ENCODE measurements around the gene ADA.

Gene ADA

DNA sequence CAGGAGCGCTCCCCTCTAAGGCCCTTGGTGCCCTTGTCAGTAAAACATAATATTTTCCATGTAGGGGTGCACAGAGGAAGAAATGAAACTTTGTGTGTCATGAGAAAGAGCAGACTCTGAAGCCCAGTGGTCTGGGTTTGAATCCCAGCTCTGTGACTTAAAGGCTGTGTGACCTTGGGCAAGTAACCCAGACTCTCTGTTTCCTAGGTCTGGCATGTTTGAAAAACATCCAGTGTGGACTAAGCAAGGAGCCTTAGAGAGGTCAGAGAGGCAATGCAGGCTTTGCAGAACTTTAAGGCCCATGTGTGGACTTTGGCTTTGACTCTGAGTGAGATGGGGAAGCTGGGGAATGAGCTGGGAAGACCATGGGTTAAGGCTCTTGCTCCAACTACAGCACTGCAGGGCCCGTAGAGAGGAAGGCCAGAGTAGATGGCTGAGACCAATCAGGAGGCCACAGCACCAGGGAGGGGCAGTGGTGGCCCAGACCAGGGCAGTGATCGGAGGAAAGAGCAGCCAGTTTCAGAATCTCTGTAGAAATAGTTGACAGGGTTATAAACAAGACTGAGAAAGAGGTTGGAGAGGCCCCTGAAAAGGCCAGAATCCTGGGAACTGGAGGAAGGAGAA, 18.2 kb downstream of the ADA start:
- Histone ChIP-seq H3K9me3 (ENCODE audit: control insufficient read depth, low read length) (no peaks in the 10 kb centered on the region), H3K4me1 (ENCODE audit: control insufficient read depth, insufficient read depth, low read length) (peaks cover 34% of the 10 kb centered on the region), H3K9ac (ENCODE audit: low read length) (peak overlapping the region; percentile 55), H3K27me3 (replicated peaks; ENCODE audit: control insufficient read depth, insufficient read depth, low read length) (no peaks in the 10 kb centered on the region), H3K4me3 (ENCODE audit: low read length) (no peak overlapping the region), H3K36me3 (ENCODE audit: control insufficient read depth, insufficient read depth, low read length, severe bottlenecking) (peaks cover 27% of the 10 kb centered on the region)
- no peak for DNase-seq (ENCODE audit: low read depth)

GRCh38 chr20:44632103-44632752, 19.3 kb downstream of the ADA start:
- H3K4me3 ChIP-seq (ENCODE audit: low read length) = no peak overlapping the region
- H3K9ac ChIP-seq (ENCODE audit: low read length) = no peak overlapping the region
- no peaks in the 10 kb centered on the region for H3K27me3 ChIP-seq (replicated peaks; ENCODE audit: control insufficient read depth, insufficient read depth, low read length)
- peaks cover 35% of the 10 kb centered on the region for H3K4me1 ChIP-seq (ENCODE audit: control insufficient read depth, insufficient read depth, low read length)
- H3K36me3 ChIP-seq (ENCODE audit: control insufficient read depth, insufficient read depth, low read length, severe bottlenecking) = peaks cover 36% of the 10 kb centered on the region
- DNase-seq (ENCODE audit: low read depth) = no peak
- H3K9me3 ChIP-seq (ENCODE audit: control insufficient read depth, low read length) = no peaks in the 10 kb centered on the region

- H3K36me3 ChIP-seq (ENCODE audit: control insufficient read depth, insufficient read depth, low read length, severe bottlenecking) = peaks cover 44% of the 10 kb centered on the region
- H3K4me1 ChIP-seq (ENCODE audit: control insufficient read depth, insufficient read depth, low read length) = peaks cover 31% of the 10 kb centered on the region
Measured at GRCh38 chr20:44630297-44630696, 21.2 kb downstream of the ADA start.

GRCh38 chr20:44629542-44629941, 22.0 kb downstream of the ADA start:
- peaks cover 44% of the 10 kb centered on the region for H3K36me3 ChIP-seq (ENCODE audit: control insufficient read depth, insufficient read depth, low read length, severe bottlenecking)
- H3K4me3 ChIP-seq (ENCODE audit: low read length) = no peak overlapping the region

More at GRCh38 chr20:44630297-44630696, 21.2 kb downstream of the ADA start:
- no peaks in the 10 kb centered on the region for H3K27me3 ChIP-seq (replicated peaks; ENCODE audit: control insufficient read depth, insufficient read depth, low read length)
- no peak overlapping the region for H3K4me3 ChIP-seq (ENCODE audit: low read length)
- no peak for DNase-seq (ENCODE audit: low read depth)
- no peaks in the 10 kb centered on the region for H3K9me3 ChIP-seq (ENCODE audit: control insufficient read depth, low read length)
- no peak overlapping the region for H3K9ac ChIP-seq (ENCODE audit: low read length)

DNA sequence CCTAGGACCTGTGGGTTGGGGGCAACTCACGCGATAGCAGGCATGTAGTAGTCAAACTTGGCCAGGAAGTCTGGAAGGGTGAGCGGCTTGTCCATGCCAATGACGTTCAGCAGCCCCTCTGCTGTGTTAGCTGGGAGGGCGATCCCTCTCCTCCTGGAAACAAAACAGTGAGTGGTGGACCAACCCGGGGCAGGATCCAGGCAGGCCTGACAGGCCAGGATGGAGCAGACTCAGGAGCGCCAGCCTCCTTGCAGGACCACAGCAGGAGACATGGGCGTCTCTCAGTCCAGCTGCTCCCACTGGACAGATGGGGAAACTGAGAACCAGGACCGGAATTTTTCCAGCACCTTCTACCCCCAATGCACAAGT, 22.5 kb downstream of the ADA start:
- peaks cover 26% of the 10 kb centered on the region for H3K4me1 ChIP-seq (ENCODE audit: control insufficient read depth, insufficient read depth, low read length)
- peaks cover 44% of the 10 kb centered on the region for H3K36me3 ChIP-seq (ENCODE audit: control insufficient read depth, insufficient read depth, low read length, severe bottlenecking)
- no peaks in the 10 kb centered on the region for H3K27me3 ChIP-seq (replicated peaks; ENCODE audit: control insufficient read depth, insufficient read depth, low read length)
- no peak for DNase-seq (ENCODE audit: low read depth)
- H3K9me3 ChIP-seq (ENCODE audit: control insufficient read depth, low read length) = no peaks in the 10 kb centered on the region
- H3K4me3 ChIP-seq (ENCODE audit: low read length) = no peak overlapping the region
- H3K9ac ChIP-seq (ENCODE audit: low read length) = no peak overlapping the region

More at GRCh38 chr20:44629542-44629941, 22.0 kb downstream of the ADA start:
- Histone ChIP-seq H3K27me3 (replicated peaks; ENCODE audit: control insufficient read depth, insufficient read depth, low read length) (no peaks in the 10 kb centered on the region), H3K9me3 (ENCODE audit: control insufficient read depth, low read length) (no peaks in the 10 kb centered on the region), H3K4me1 (ENCODE audit: control insufficient read depth, insufficient read depth, low read length) (peaks cover 31% of the 10 kb centered on the region), H3K9ac (ENCODE audit: low read length) (no peak overlapping the region)
- no peak for DNase-seq (ENCODE audit: low read depth)

GRCh38 chr20:44627364-44628010, 24.0 kb downstream of the ADA start:
- Histone ChIP-seq H3K4me1 (ENCODE audit: control insufficient read depth, insufficient read depth, low read length) (peaks cover 13% of the 10 kb centered on the region), H3K9me3 (ENCODE audit: control insufficient read depth, low read length) (no peaks in the 10 kb centered on the region), H3K9ac (ENCODE audit: low read length) (no peak overlapping the region), H3K27me3 (replicated peaks; ENCODE audit: control insufficient read depth, insufficient read depth, low read length) (no peaks in the 10 kb centered on the region), H3K36me3 (ENCODE audit: control insufficient read depth, insufficient read depth, low read length, severe bottlenecking) (peaks cover 56% of the 10 kb centered on the region), H3K4me3 (ENCODE audit: low read length) (no peak overlapping the region)
- DNase-seq (ENCODE audit: low read depth) = no peak

DNA sequence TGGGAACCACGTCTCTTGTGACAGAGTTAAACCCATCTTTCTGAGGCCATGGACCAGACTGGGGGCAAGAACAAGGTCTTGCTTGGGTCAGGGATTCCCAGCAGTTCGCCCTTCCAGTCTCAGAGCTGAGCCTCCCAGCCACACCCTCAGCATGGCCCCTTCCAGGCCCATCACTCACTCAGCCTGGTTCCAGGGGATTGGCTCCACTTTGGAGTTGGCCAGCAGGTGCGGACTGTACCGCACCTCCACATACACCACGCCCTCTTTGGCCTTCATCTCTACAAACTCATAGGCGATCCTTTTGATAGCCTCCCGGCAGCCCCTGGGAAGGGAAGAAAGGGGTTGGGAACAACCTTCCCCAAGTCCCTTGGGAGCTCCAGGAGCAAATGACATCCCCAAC, 25.2 kb downstream of the ADA start:
- no peaks in the 10 kb centered on the region for H3K9me3 ChIP-seq (ENCODE audit: control insufficient read depth, low read length)
- peaks cover 68% of the 10 kb centered on the region for H3K36me3 ChIP-seq (ENCODE audit: control insufficient read depth, insufficient read depth, low read length, severe bottlenecking)
- no peaks in the 10 kb centered on the region for H3K27me3 ChIP-seq (replicated peaks; ENCODE audit: control insufficient read depth, insufficient read depth, low read length)
- no peak overlapping the region for H3K9ac ChIP-seq (ENCODE audit: low read length)
- peaks cover 12% of the 10 kb centered on the region for H3K4me1 ChIP-seq (ENCODE audit: control insufficient read depth, insufficient read depth, low read length)
- H3K4me3 ChIP-seq (ENCODE audit: low read length) = no peak overlapping the region
- DNase-seq (ENCODE audit: low read depth) = no peak

DNA sequence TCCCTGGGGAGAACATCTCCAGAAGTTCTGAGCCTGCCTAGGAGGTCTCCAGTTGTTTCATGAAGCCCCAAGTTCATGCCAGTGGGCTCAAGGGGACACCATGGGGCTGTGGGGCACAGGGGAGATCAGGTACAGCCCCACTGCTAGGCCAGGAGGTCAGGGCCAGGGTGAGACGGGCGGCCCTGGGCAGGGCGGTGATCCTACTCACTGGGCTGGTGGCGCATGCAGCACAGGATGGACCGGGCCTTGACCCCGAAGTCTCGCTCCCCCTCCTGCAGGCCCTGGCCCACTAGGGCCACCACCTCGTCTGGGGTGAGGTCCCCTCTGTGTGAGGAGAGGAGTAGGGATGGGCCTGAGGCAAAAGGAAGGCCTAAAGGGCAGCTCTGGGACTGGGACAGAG, 26.1 kb downstream of the ADA start:
- Histone ChIP-seq H3K27me3 (replicated peaks; ENCODE audit: control insufficient read depth, insufficient read depth, low read length) (no peaks in the 10 kb centered on the region), H3K36me3 (ENCODE audit: control insufficient read depth, insufficient read depth, low read length, severe bottlenecking) (peaks cover 77% of the 10 kb centered on the region), H3K4me1 (ENCODE audit: control insufficient read depth, insufficient read depth, low read length) (peaks cover 12% of the 10 kb centered on the region), H3K9me3 (ENCODE audit: control insufficient read depth, low read length) (no peaks in the 10 kb centered on the region), H3K9ac (ENCODE audit: low read length) (no peak overlapping the region), H3K4me3 (ENCODE audit: low read length) (no peak overlapping the region)
- DNase-seq (ENCODE audit: low read depth) = no peak

DNA sequence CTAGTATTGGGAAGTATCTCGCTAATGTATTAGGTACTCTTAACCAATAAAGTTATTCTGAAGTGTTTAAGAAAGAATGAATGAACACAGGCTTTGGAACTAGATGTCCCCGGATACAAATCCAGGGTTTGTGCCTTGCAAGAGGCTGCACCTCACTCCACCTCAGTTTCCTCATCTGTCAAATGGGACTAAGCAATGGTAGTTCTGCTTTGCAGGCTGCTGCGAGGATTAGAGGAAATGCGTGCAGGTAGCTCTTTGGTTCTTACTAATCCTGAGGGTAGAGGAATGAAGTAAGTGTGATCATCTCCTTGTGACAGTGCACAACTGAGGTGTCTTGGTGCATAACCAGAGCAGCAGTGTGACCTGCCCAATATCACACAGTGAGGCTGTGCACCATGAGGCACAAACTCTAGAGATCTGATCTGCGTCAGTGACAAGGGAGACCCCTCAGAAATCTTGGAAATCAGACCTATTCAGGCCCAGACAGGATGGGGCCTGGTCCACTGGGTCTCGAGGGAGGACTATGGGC, 26.7 kb downstream of the ADA start:
- peaks cover 83% of the 10 kb centered on the region for H3K36me3 ChIP-seq (ENCODE audit: control insufficient read depth, insufficient read depth, low read length, severe bottlenecking)
- no peak for DNase-seq (ENCODE audit: low read depth)

GRCh38 chr20:44624152-44624551, 27.3 kb downstream of the ADA start:
- Histone ChIP-seq H3K4me3 (ENCODE audit: low read length) (no peak overlapping the region), H3K27me3 (replicated peaks; ENCODE audit: control insufficient read depth, insufficient read depth, low read length) (no peaks in the 10 kb centered on the region)

More for the DNA sequence above, 26.7 kb downstream of the ADA start:
- Histone ChIP-seq H3K4me1 (ENCODE audit: control insufficient read depth, insufficient read depth, low read length) (peaks cover 12% of the 10 kb centered on the region), H3K9ac (ENCODE audit: low read length) (no peak overlapping the region), H3K9me3 (ENCODE audit: control insufficient read depth, low read length) (no peaks in the 10 kb centered on the region), H3K27me3 (replicated peaks; ENCODE audit: control insufficient read depth, insufficient read depth, low read length) (no peaks in the 10 kb centered on the region), H3K4me3 (ENCODE audit: low read length) (no peak overlapping the region)

DNA sequence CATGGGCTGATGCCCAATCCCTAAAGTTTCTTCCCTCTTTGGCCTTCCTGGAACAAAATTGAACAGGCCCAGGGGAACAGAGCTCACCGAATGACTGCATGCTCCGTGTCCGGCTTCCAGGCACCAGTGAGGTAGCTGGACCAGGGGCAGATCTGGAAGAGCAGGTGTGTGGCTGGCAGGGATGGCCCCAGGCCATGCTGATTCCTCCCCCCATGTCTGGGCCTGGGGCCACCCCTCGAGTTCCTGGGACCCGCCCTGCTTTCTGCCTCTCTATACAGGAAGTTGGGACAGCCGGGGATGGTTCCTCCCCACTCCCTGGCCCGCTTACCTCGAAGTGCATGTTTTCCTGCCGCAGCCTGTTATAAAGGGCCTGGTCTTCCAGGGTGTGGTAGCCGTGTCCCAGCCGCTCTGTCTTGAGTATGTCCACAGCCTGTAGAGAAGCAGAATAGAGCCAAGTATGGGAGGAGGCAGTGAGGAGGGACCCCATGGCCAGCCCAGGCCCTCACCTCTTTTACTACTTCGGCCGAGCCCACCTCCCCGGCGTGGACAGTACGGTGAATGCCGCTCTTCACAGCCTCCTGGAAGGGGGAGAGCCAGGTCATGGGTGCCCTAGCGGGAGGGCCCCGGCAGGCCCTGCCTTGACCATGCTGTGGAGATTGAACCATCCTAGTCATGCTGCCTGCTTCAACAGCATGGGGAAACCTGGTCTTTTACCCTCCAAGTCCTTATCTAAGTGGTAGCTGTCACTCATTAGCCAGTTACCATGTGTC, 28.8 kb downstream of the ADA start:
- Histone ChIP-seq H3K4me1 (ENCODE audit: control insufficient read depth, insufficient read depth, low read length) (peaks cover 9% of the 10 kb centered on the region), H3K9me3 (ENCODE audit: control insufficient read depth, low read length) (no peaks in the 10 kb centered on the region), H3K27me3 (replicated peaks; ENCODE audit: control insufficient read depth, insufficient read depth, low read length) (no peaks in the 10 kb centered on the region), H3K36me3 (ENCODE audit: control insufficient read depth, insufficient read depth, low read length, severe bottlenecking) (peaks cover 93% of the 10 kb centered on the region), H3K4me3 (ENCODE audit: low read length) (no peak overlapping the region), H3K9ac (ENCODE audit: low read length) (no peak overlapping the region)
- DNase-seq (ENCODE audit: low read depth) = no peak

More at GRCh38 chr20:44624152-44624551, 27.3 kb downstream of the ADA start:
- H3K9ac ChIP-seq (ENCODE audit: low read length) = no peak overlapping the region
- H3K4me1 ChIP-seq (ENCODE audit: control insufficient read depth, insufficient read depth, low read length) = peaks cover 12% of the 10 kb centered on the region
- peaks cover 89% of the 10 kb centered on the region for H3K36me3 ChIP-seq (ENCODE audit: control insufficient read depth, insufficient read depth, low read length, severe bottlenecking)
- H3K9me3 ChIP-seq (ENCODE audit: control insufficient read depth, low read length) = no peaks in the 10 kb centered on the region
- DNase-seq (ENCODE audit: low read depth) = no peak
